Measurements from ENCODE around the gene REP15. TPM values are rescaled to one million over a fixed set of nuclear protein-coding genes. Genes with fewer than 3 reads are reported as not detected.

The REP15 gene
- total RNA-seq, 1 donor from 2014 or later = 4.5 TPM

Other genes starting within 250 kb of the REP15 start
- gene SMCO2, start 249.7 kb upstream of the REP15 start, total RNA-seq = 0.38 TPM
- 136 TPM for gene PPFIBP1, start 172.2 kb upstream of the REP15 start, total RNA-seq
- 31.3 TPM for gene MRPS35, start 14.4 kb downstream of the REP15 start, total RNA-seq
- gene KLHL42, start 83.8 kb downstream of the REP15 start, total RNA-seq = 25.0 TPM
- not detected for gene MANSC4, start 83.8 kb downstream of the REP15 start, total RNA-seq

All from upper lobe of right lung (tissue), 1 donor.